GM12878 (cell line): ENCODE data around the gene TMPRSS7. TPM values are rescaled to one million over a fixed set of nuclear protein-coding genes. Genes with fewer than 3 reads are reported as not detected.

ENCODE experiments used
- ATAC-seq: fragments of 200-7000 bp; cut with Tn5 transposase; 3 replicates; pipeline ENCODE4 v1.9.1; 2020; ENCODE audit warnings: mild to moderate bottlenecking, moderate library complexity
- BruUV-seq: library from RNA; stranded (reverse); fragments of 400-500 nt; replicated peaks from 2 replicates; lab custom pipeline; 2021; lab: Mats Ljungman, UMichigan
- CTCF ChIA-PET: fragments of 300-600 bp; sonication (Branson Sonifier 250); formaldehyde crosslinking; extraction: SDS; loops from one replicate; lab custom pipeline; 2021; ENCODE audit warnings: inconsistent platforms; lab: Yijun Ruan, JAX
- POLR2A ChIA-PET: fragments of 350-600 bp; formaldehyde crosslinking; extraction: SDS; loops from one replicate; lab custom pipeline; 2021; ENCODE audit warnings: inconsistent platforms; lab: Charles Lee
- RAD21 ChIA-PET: fragments of 300-600 bp; sonication (Branson Sonifier 250); formaldehyde crosslinking; loops from one replicate; lab custom pipeline; 2023; ENCODE audit warnings: antibody characterized with exemption; ENCODE audit not compliant: unreplicated experiment; lab: Charles Lee
- SMC1A ChIA-PET: fragments of 300-600 bp; sonication (Branson Sonifier 250); formaldehyde crosslinking; loops from one replicate; lab custom pipeline; 2023; ENCODE audit not compliant: unreplicated experiment, uncharacterized antibody; lab: Charles Lee
- DNase-seq: peaks from one replicate; pipeline ENCODE4 v3.0.0-alpha.2; 2011; ENCODE audit warnings: low read depth, low spot score
- FAIRE-seq: peaks from 3 replicates; lab custom pipeline; 2011; peaks lifted over from hg19 to GRCh38; lab: Jason Lieb, UNC
- H2AFZ ChIP-seq: 2 replicates; pipeline ENCODE4 v1.6.0; 2011; ENCODE audit warnings: low read depth, low read length, control low read depth; ENCODE audit not compliant: control insufficient read depth
- H3K27ac ChIP-seq: 2 replicates; pipeline ENCODE4 v1.5.1; 2011; ENCODE audit warnings: control low read depth; ENCODE audit not compliant: control insufficient read depth, insufficient read depth
- H3K27me3 ChIP-seq, 2 experiments: replicated peaks in 1 of 2; 2 replicates each; pipeline versions ENCODE4 v1.6.0 to v1.6.1; 2011; ENCODE audit warnings: low read length in 1 of 2; ENCODE audit not compliant: control insufficient read depth in 2 of 2, insufficient read depth in 2 of 2
- H3K36me3 ChIP-seq, 2 experiments: 2 replicates each; pipeline ENCODE4 v1.5.1; 2011; ENCODE audit warnings: low read length in 1 of 2; ENCODE audit not compliant: control insufficient read depth in 2 of 2, insufficient read depth in 2 of 2
- H3K4me1 ChIP-seq: 2 replicates; pipeline ENCODE4 v1.6.1; 2011; ENCODE audit warnings: mild to moderate bottlenecking, low read length, moderate library complexity, mixed read lengths; ENCODE audit not compliant: control insufficient read depth, insufficient read depth
- H3K4me2 ChIP-seq: 2 replicates; pipeline ENCODE4 v1.6.0; 2011; ENCODE audit warnings: control low read depth; ENCODE audit not compliant: control insufficient read depth, insufficient read depth
- H3K4me3 ChIP-seq: fragments of 200-600 bp; sonication (generic); 2 replicates; pipeline ENCODE4 v1.5.1; 2016
- H3K79me2 ChIP-seq: 2 replicates; pipeline ENCODE4 v1.6.0; 2011; ENCODE audit warnings: low read length; ENCODE audit not compliant: control insufficient read depth, insufficient read depth
- H3K9ac ChIP-seq: 2 replicates; pipeline ENCODE4 v1.8.0; 2011; ENCODE audit warnings: low read length, control low read depth, mixed read lengths; ENCODE audit not compliant: control insufficient read depth, insufficient read depth
- H3K9me3 ChIP-seq: replicated peaks from 3 replicates; pipeline ENCODE4 v1.5.1; 2011; ENCODE audit warnings: mild to moderate bottlenecking, low read length; ENCODE audit not compliant: control insufficient read depth, insufficient read depth
- H4K20me1 ChIP-seq: 2 replicates; pipeline ENCODE4 v1.6.0; 2011; ENCODE audit not compliant: control insufficient read depth, insufficient read depth
- BCL11A ChIP-seq: IDR thresholded peaks from 2 replicates; pipeline ENCODE4 v1.6.1; 2011; ENCODE audit warnings: low read depth, low read length
- CEBPB ChIP-seq, 2 experiments: fragments of 150-350 bp in 1 of 2; IDR thresholded peaks; 2 replicates each; pipeline ENCODE4 v1.6.1; 2012 to 2014; ENCODE audit warnings: low read depth in 2 of 2, low read length in 2 of 2, borderline replicate concordance in 1 of 2, inconsistent platforms in 1 of 2
- CEBPZ ChIP-seq: fragments of 150-350 bp; IDR thresholded peaks from 2 replicates; pipeline ENCODE4 v1.6.1; 2016; ENCODE audit warnings: low read depth, low read length
- FOS ChIP-seq: IDR thresholded peaks from 3 replicates; pipeline ENCODE4 v1.6.1; 2011; ENCODE audit warnings: borderline replicate concordance; ENCODE audit not compliant: insufficient read length; ENCODE audit errors: extremely low read depth
- NBN ChIP-seq: fragments of 450-650 bp; IDR thresholded peaks from 2 replicates; pipeline ENCODE4 v1.6.1; 2016
- PML ChIP-seq: IDR thresholded peaks from 2 replicates; pipeline ENCODE4 v1.6.1; 2012; ENCODE audit warnings: low read length, inconsistent platforms
- RAD51 ChIP-seq: fragments of 450-650 bp; IDR thresholded peaks from 2 replicates; pipeline ENCODE4 v1.6.1; 2016; ENCODE audit warnings: moderate library complexity, mild to moderate bottlenecking, inconsistent platforms
- STAT1 ChIP-seq: fragments of 450-650 bp; conservative IDR thresholded peaks from 2 replicates; pipeline ENCODE4 v1.6.1; 2014; ENCODE audit warnings: antibody characterized with exemption, mild to moderate bottlenecking
- TAF1 ChIP-seq: IDR thresholded peaks from 2 replicates; pipeline ENCODE4 v1.6.1; 2011; ENCODE audit warnings: mild to moderate bottlenecking, low read depth, low read length, borderline replicate concordance
- TCF12 ChIP-seq: IDR thresholded peaks from 2 replicates; pipeline ENCODE4 v1.6.1; 2011; ENCODE audit warnings: low read depth, mild to moderate bottlenecking, low read length
- ZSCAN29 ChIP-seq: fragments of 450-650 bp; IDR thresholded peaks from 2 replicates; pipeline ENCODE4 v1.6.1; 2017; ENCODE audit warnings: mild to moderate bottlenecking, moderate library complexity
- WGBS: methylation state at CpG from one replicate; pipeline ENCODE4 v1.1.6; 2016; ENCODE audit warnings: low lambda C conversion rate; ENCODE audit not compliant: insufficient replicate concordance, insufficient coverage; ENCODE audit errors: missing lambda C conversion rate; 5-methylcytosine and 5-hydroxymethylcytosine counted together
- in situ Hi-C: fragments of 300-500 bp; cut with MboI; formaldehyde crosslinking; loops from 9 replicates; pipeline ENCODE4 v1.14.3; 2018; ENCODE audit warnings: mixed read lengths
- intact Hi-C: fragments of 100-400 bp; cut with micrococcal nuclease; formaldehyde crosslinking; loops from one replicate; pipeline ENCODE4 v1.14.2; 2022; ENCODE audit not compliant: unreplicated experiment
- polyA plus RNA-seq, 11 experiments: library from polyadenylated mRNA; depleted of rRNA in 4 of 11; unstranded in 6 of 11; stranded (reverse) in 5 of 11; fragments of >200 nt; fragmentation: Nextera tagmentation in 4 of 11; fragmentation: Illumina TruSeq in 1 of 11; extraction: Ambion mirVana in 4 of 11; extraction: Trizol in 1 of 11; gene quantifications; 1 replicate in 1 of 11; 2 replicates in 10 of 11; pipeline versions ENCODE4 v1.2.1 to v1.2.3, GENCODE V29; 2011 to 2016; ENCODE audit warnings: inconsistent platforms in 2 of 11, missing spikeins in 2 of 11, low read depth in 1 of 11
- total RNA-seq, 4 experiments: library from RNA; depleted of rRNA in 3 of 4; stranded (reverse); fragments of >200 nt in 3 of 4; fragmentation: Illumina TruSeq in 1 of 4; extraction: Trizol in 1 of 4; gene quantifications; 2 replicates each; pipeline versions ENCODE4 v1.2.1 to v1.2.3, GENCODE V29; 2013 to 2021
- TF ChIP-seq, protein P1 (sequence below): IDR thresholded peaks from 2 replicates; pipeline ENCODE4 v1.6.1; 2012; ENCODE audit warnings: low read depth, low read length, improper control_type of control experiment
- TF ChIP-seq, protein P2 (sequence below): fragments of 450-650 bp; IDR thresholded peaks from 2 replicates; pipeline ENCODE4 v1.6.1; 2018; ENCODE audit warnings: borderline replicate concordance, mild to moderate bottlenecking; ENCODE audit not compliant: partially characterized antibody

TMPRSS7 gene
- total and polyA plus RNA-seq, 10 of the 15 experiments (the other 5 are each of a cell fraction or from before 2014, with no cell fraction given), result 0.03 TPM; not detected in 9

- TF ChIP-seq, protein P1, sequence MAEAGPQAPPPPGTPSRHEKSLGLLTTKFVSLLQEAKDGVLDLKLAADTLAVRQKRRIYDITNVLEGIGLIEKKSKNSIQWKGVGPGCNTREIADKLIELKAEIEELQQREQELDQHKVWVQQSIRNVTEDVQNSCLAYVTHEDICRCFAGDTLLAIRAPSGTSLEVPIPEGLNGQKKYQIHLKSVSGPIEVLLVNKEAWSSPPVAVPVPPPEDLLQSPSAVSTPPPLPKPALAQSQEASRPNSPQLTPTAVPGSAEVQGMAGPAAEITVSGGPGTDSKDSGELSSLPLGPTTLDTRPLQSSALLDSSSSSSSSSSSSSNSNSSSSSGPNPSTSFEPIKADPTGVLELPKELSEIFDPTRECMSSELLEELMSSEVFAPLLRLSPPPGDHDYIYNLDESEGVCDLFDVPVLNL, result no peak
- no peak for TF ChIP-seq ZSCAN29
- TF ChIP-seq RAD51, result no peak
- TF ChIP-seq, protein P2, sequence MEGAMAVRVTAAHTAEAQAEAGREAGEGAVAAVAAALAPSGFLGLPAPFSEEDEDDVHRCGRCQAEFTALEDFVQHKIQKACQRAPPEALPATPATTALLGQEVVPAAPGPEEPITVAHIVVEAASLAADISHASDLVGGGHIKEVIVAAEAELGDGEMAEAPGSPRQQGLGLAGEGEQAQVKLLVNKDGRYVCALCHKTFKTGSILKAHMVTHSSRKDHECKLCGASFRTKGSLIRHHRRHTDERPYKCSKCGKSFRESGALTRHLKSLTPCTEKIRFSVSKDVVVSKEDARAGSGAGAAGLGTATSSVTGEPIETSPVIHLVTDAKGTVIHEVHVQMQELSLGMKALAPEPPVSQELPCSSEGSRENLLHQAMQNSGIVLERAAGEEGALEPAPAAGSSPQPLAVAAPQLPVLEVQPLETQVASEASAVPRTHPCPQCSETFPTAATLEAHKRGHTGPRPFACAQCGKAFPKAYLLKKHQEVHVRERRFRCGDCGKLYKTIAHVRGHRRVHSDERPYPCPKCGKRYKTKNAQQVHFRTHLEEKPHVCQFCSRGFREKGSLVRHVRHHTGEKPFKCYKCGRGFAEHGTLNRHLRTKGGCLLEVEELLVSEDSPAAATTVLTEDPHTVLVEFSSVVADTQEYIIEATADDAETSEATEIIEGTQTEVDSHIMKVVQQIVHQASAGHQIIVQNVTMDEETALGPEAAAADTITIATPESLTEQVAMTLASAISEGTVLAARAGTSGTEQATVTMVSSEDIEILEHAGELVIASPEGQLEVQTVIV, result no peak
- TF ChIP-seq CEBPB (IDR thresholded peaks at IDR 0.05; ENCODE audit: borderline replicate concordance in 1 of 2, low read depth in 2 of 2, low read length in 2 of 2), result no peak
- no peak for TF ChIP-seq BCL11A
- TF ChIP-seq, all 136 proteins: peak for 0
Observed at GRCh38 chr3:112000966-112001365, 33.6 kb upstream of the TMPRSS7 start (continued).

GRCh38 chr3:112001526-112001925 is 33.0 kb upstream of the TMPRSS7 start:
- in situ Hi-C loops (no loop called here), intact Hi-C loops (no loop called here)
- H3K27ac ChIP-seq, result no peak overlapping the region
- DNase-seq (no peak), FAIRE-seq (no peak), ATAC-seq (no peak; the same call in 2 of the 3 replicates)
- no peaks in the 10 kb centered on the region for H3K79me2 ChIP-seq
- no peak overlapping the region for H3K9ac ChIP-seq
- WGBS, result 34% methylated on average over 2 of the region's 2 CpGs
- no peak overlapping the region for H3K4me2 ChIP-seq
- no peaks in the 10 kb centered on the region for H3K36me3 ChIP-seq
- RAD21 ChIA-PET, result interaction anchor here (0.8 to 3.7 kb wide), 2 partner anchors 12 to 133 kb away, joined by 3 to 19 read pairs; no protein-coding TSS in a partner anchor
- no peak overlapping the region for H3K4me3 ChIP-seq
- H2AFZ ChIP-seq, result no peak overlapping the region
- peaks cover 0 to 2% of the 10 kb centered on the region in 2 experiments; a peak in 3 of 4 replicates for H3K27me3 ChIP-seq
- H4K20me1 ChIP-seq, result no peaks in the 10 kb centered on the region
- BruUV-seq, result no TSS peak
- POLR2A ChIA-PET, result interaction anchor here (1.2 kb wide), 1 partner anchor 12 kb away, joined by 3 read pairs; no protein-coding TSS in a partner anchor
- peaks cover 6% of the 10 kb centered on the region; the same call in 1 of the 2 replicates for H3K4me1 ChIP-seq
- CTCF ChIA-PET, result interaction anchor here (0.5 to 10.0 kb wide), 9 partner anchors 8 to 398 kb away, joined by 3 to 102 read pairs (median 4); partner anchors contain the start of gene ABHD10
- SMC1A ChIA-PET, result interaction anchor here (1.1 to 21.1 kb wide), 4 partner anchors 10 to 286 kb away, joined by 5 to 417 read pairs (median 47); partner anchors contain the start of gene ABHD10
- no peaks in the 10 kb centered on the region for H3K9me3 ChIP-seq
- TF ChIP-seq TAF1 (no peak), PML (no peak), FOS (no peak), STAT1 (no peak), CEBPZ (no peak), NBN (no peak), TCF12 (no peak)
- TF ChIP-seq, protein P2, result no peak
